ENCODE measurements around the gene IL22. TPM values are rescaled to one million over a fixed set of nuclear protein-coding genes. Genes with fewer than 3 reads are reported as not detected.
A peak's percentile ranks its signal among the peaks of the same experiment; 100 is the strongest.

Gene IL22
- total RNA-seq, result not detected in 2 replicates

- DNase-seq (ENCODE audit: low read depth in 2 of 2), result no peak
Measured at GRCh38 chr12:68253504-68253903, at the start of gene IL22. Gene IL22 (minus strand): TSS chr12:68253604. CDS start chr12:68253448, 156 bp downstream.

- DNase-seq (ENCODE audit: low read depth in 2 of 2), result no peak
Measured at GRCh38 chr12:68297929-68298328, 44.5 kb upstream of the IL22 start.

- no peak for DNase-seq (ENCODE audit: low read depth in 2 of 2)
Measured at GRCh38 chr12:68294251-68294650, 40.8 kb upstream of the IL22 start.

GRCh38 chr12:68293347-68293746, 39.9 kb upstream of the IL22 start:
- DNase-seq (ENCODE audit: low read depth in 2 of 2), result no peak

- no peak for DNase-seq (ENCODE audit: low read depth in 2 of 2)
Measured at GRCh38 chr12:68292151-68292943, 38.9 kb upstream of the IL22 start.

- no peak for DNase-seq (ENCODE audit: low read depth in 2 of 2)
Measured at GRCh38 chr12:68291396-68292036, 38.1 kb upstream of the IL22 start.

GRCh38 chr12:68290126-68290525, 36.7 kb upstream of the IL22 start:
- no peak for DNase-seq (ENCODE audit: low read depth in 2 of 2)

GRCh38 chr12:68287106-68287505, 33.7 kb upstream of the IL22 start:
- DNase-seq (ENCODE audit: low read depth in 2 of 2), result peak; percentile 33 to 59

- no peak for DNase-seq (ENCODE audit: low read depth in 2 of 2)
Measured at GRCh38 chr12:68286396-68286795, 33.0 kb upstream of the IL22 start.

GRCh38 chr12:68285541-68285940, 32.1 kb upstream of the IL22 start:
- DNase-seq (ENCODE audit: low read depth in 2 of 2), result no peak

- no peak for DNase-seq (ENCODE audit: low read depth in 2 of 2)
Measured at GRCh38 chr12:68281322-68282077, 28.1 kb upstream of the IL22 start.

GRCh38 chr12:68280240-68280639, 26.8 kb upstream of the IL22 start:
- no peak for DNase-seq (ENCODE audit: low read depth in 2 of 2)

- peak; percentile 28 to 49 for DNase-seq (ENCODE audit: low read depth in 2 of 2)
Measured at GRCh38 chr12:68279227-68280054, 26.0 kb upstream of the IL22 start.

- DNase-seq (ENCODE audit: low read depth in 2 of 2), result no peak
Measured at GRCh38 chr12:68276402-68276930, 23.1 kb upstream of the IL22 start.

- no peak for DNase-seq (ENCODE audit: low read depth in 2 of 2)
Measured at GRCh38 chr12:68272732-68273131, 19.3 kb upstream of the IL22 start.

- DNase-seq (ENCODE audit: low read depth in 2 of 2), result no peak
Measured at GRCh38 chr12:68271346-68271745, 17.9 kb upstream of the IL22 start.

GRCh38 chr12:68270358-68270757, 17.0 kb upstream of the IL22 start:
- no peak for DNase-seq (ENCODE audit: low read depth in 2 of 2)

- DNase-seq (ENCODE audit: low read depth in 2 of 2), result no peak
Measured at GRCh38 chr12:68269779-68270178, 16.4 kb upstream of the IL22 start.

GRCh38 chr12:68268967-68269366, 15.6 kb upstream of the IL22 start:
- DNase-seq (ENCODE audit: low read depth in 2 of 2), result no peak

- no peak for DNase-seq (ENCODE audit: low read depth in 2 of 2)
Measured at GRCh38 chr12:68267892-68268396, 14.5 kb upstream of the IL22 start.

- no peak for DNase-seq (ENCODE audit: low read depth in 2 of 2)
Measured at GRCh38 chr12:68264857-68265256, 11.5 kb upstream of the IL22 start.
